Nephron (organoid): ENCODE measurements around the gene EFEMP1.

Experiments used
- H3K27ac Mint-ChIP-seq, 3 experiments: 2 replicates each; pipeline ENCODE4 v1.8.0; 2020; ENCODE audit warnings: mixed read lengths in 3 of 3, mild to moderate bottlenecking in 2 of 3, moderate library complexity in 1 of 3
- H3K27me3 Mint-ChIP-seq: 2 replicates; pipeline ENCODE4 v1.8.0; 2021; ENCODE audit warnings: low read depth, mild to moderate bottlenecking, moderate library complexity, mixed read lengths
- H3K36me3 Mint-ChIP-seq: 2 replicates; pipeline ENCODE4 v1.8.0; 2020; ENCODE audit warnings: low read depth, mixed read lengths
- H3K4me1 Mint-ChIP-seq: 2 replicates; pipeline ENCODE4 v1.8.0; 2020; ENCODE audit warnings: mixed read lengths
- H3K4me3 Mint-ChIP-seq, 3 experiments: 2 replicates each; pipeline ENCODE4 v1.8.0; 2020; ENCODE audit warnings: mild to moderate bottlenecking in 3 of 3, mixed read lengths in 3 of 3, moderate library complexity in 2 of 3
- H3K9me3 Mint-ChIP-seq: 2 replicates; pipeline ENCODE4 v1.8.0; 2020; ENCODE audit warnings: mixed read lengths
- TF ChIP-seq, protein P1 (sequence below), 3 experiments: fragments of 200-600 bp; sonication (generic); IDR thresholded peaks; one replicate each; pipeline ENCODE4 v1.5.0; 2021; ENCODE audit warnings: antibody characterized with exemption in 3 of 3; ENCODE audit not compliant: unreplicated experiment in 3 of 3

The EFEMP1 gene

DNA sequence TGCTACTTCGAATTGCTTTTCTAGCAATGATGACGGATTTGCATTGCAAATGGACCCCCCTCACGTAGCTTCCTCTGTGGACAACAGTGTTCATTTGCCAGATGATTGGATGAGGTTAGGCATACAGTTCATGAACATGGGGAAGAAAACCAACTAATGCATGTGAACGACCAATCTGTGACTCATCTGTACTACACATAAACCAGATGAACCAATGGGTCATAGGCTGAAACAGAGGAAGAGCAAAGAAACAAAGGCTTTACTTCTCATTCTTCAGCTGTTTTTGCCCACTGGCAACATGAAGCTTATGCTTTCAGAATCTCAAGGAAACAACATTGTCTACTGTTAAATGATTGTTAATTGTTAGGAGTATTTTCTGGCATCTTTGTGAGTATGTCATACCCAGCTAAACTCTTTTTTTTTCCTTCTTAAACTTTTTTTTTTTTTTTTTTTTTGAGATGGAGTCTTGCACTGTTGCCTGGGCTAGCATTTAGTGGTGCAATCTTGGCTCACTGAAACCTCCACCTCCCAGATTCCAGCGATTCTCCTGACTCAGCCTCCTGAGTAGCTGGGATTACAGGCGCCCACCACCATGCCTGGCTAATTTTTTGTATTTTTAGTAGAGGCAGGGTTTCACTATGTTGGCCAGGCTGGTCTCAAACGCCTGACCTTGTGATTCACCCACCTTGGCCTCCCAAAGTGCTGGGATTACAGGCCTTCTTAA, 35.5 kb downstream of the EFEMP1 start:
- Mint-ChIP-seq H3K4me1 (peaks cover 35% of the 10 kb centered on the region), H3K27me3 (no peaks in the 10 kb centered on the region), H3K27ac (peak overlapping the region in 1 of 3 experiments; percentile 68), H3K36me3 (peaks cover 4% of the 10 kb centered on the region), H3K9me3 (no peaks in the 10 kb centered on the region), H3K4me3 (no peak overlapping the region)
- TF ChIP-seq, protein P1, sequence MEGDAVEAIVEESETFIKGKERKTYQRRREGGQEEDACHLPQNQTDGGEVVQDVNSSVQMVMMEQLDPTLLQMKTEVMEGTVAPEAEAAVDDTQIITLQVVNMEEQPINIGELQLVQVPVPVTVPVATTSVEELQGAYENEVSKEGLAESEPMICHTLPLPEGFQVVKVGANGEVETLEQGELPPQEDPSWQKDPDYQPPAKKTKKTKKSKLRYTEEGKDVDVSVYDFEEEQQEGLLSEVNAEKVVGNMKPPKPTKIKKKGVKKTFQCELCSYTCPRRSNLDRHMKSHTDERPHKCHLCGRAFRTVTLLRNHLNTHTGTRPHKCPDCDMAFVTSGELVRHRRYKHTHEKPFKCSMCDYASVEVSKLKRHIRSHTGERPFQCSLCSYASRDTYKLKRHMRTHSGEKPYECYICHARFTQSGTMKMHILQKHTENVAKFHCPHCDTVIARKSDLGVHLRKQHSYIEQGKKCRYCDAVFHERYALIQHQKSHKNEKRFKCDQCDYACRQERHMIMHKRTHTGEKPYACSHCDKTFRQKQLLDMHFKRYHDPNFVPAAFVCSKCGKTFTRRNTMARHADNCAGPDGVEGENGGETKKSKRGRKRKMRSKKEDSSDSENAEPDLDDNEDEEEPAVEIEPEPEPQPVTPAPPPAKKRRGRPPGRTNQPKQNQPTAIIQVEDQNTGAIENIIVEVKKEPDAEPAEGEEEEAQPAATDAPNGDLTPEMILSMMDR (IDR thresholded peaks at IDR 0.05; ENCODE audit: unreplicated experiment in 3 of 3) = no peak

DNA sequence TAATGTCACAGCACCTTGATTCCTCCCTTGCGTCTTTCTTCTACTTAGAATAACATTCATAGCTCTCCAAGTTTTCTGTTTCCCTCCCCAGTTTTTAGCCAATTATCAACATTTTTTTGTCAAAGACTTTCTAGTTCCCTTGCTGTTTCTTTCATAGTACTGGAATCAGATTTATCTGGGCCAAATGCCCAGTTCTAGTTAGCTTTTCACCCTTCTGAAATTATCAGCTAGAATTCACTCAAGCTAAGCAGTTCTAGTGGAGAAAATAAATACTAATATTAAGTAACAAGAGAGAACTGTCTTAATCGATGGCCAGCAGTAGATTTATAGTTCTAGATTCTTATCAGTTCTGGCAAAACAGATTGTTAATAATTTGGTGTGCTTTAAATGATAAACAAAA, 36.2 kb downstream of the EFEMP1 start:
- Mint-ChIP-seq H3K27me3 (no peaks in the 10 kb centered on the region), H3K4me3 (peak overlapping the region in 1 of 3 experiments; percentile 11), H3K36me3 (peaks cover 4% of the 10 kb centered on the region), H3K4me1 (peaks cover 33% of the 10 kb centered on the region), H3K27ac (peak overlapping the region; percentile 29 to 82 (median 68)), H3K9me3 (no peaks in the 10 kb centered on the region)
- TF ChIP-seq, protein P1 (IDR thresholded peaks at IDR 0.05; ENCODE audit: unreplicated experiment in 3 of 3) = no peak

DNA sequence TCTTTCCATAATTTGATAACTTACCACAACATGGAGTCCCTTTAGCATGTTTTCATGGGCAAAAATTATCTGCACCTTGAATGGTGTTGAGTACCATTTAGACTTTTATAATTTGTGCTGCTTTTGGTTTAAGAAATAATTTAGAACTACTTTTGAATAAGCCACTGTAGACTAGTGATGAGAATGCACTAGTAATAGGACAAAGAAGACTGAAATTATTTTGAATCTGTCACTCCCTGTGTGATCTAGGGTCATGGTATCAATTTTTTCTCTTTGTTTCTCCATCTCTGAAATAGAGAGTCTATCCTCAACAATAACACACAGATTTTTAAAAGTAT, 37.7 kb downstream of the EFEMP1 start:
- H3K27ac Mint-ChIP-seq = peak overlapping the region; percentile 45 to 69 (median 58)
- no peaks in the 10 kb centered on the region for H3K27me3 Mint-ChIP-seq
- H3K4me1 Mint-ChIP-seq = peaks cover 23% of the 10 kb centered on the region
- TF ChIP-seq, protein P1 (IDR thresholded peaks at IDR 0.05; ENCODE audit: unreplicated experiment in 3 of 3) = no peak
- H3K9me3 Mint-ChIP-seq = no peaks in the 10 kb centered on the region
- H3K36me3 Mint-ChIP-seq = peaks cover 5% of the 10 kb centered on the region
- no peak overlapping the region for H3K4me3 Mint-ChIP-seq

DNA sequence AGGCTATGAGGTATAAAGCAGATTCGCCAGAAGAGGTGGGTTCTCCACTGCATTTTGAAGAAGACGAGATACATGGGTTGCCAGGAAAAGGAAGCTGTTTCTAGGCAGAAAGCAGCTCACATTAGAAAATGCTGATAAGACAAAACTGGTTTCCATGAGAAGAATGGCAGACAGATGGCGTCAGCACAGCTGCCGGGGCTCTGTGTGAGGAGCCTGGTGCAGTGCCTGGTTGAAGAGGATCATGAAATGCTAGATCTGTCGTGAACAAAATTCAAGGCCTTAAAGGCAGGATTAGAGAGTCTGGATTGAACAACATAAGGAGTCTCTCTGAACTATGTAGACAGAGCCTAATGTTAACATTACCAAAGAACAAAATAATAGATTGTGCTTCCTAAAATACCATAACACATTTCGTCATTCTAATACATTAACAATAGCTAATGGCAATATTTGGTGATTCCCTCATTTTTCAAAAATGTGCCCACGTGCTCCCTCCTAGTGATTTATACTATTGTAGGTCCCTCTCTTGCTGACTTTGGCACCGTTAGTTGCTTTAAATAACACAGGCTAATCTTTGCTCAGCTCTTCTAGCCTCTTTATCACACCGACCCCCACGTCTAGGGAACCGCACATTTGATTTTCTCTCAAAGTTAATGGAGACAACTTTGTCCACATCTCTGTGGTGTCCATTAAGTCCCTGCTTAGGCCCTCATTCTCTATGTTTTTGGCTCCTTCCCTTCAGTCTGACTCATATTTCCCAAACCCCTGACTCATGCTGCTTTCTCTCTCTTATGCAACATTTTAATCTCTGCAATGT, 38.2 kb downstream of the EFEMP1 start:
- TF ChIP-seq, protein P1 (IDR thresholded peaks at IDR 0.05; ENCODE audit: unreplicated experiment in 3 of 3) = no peak
- H3K9me3 Mint-ChIP-seq = no peaks in the 10 kb centered on the region
- H3K4me3 Mint-ChIP-seq = no peak overlapping the region
- peaks cover 8% of the 10 kb centered on the region for H3K36me3 Mint-ChIP-seq
- peaks cover 23% of the 10 kb centered on the region for H3K4me1 Mint-ChIP-seq
- H3K27ac Mint-ChIP-seq = peak overlapping the region; percentile 45 to 69 (median 58)
- no peaks in the 10 kb centered on the region for H3K27me3 Mint-ChIP-seq

DNA sequence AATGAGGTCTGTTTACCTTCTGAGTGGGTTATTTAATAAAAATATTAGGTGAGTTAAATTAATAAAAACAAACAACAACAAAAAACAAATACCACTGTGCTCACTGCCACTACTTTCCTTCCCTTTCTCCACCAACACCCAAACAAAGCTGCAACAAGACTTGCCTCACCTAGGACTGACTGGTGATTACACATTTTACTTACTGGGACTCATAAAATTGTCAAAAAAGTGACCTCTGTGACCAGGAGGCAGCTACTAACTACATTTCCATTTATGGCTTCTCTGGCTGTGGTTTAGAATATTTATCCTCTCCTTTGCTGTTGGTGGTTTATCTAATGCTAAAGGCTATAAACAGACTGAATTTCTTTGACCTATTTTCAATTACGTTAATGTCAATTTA, 39.8 kb downstream of the EFEMP1 start:
- TF ChIP-seq, protein P1 (IDR thresholded peaks at IDR 0.05; ENCODE audit: unreplicated experiment in 3 of 3) = no peak
- Mint-ChIP-seq H3K4me3 (no peak overlapping the region), H3K4me1 (peaks cover 23% of the 10 kb centered on the region), H3K27ac (peak overlapping the region in 2 of 3 experiments; percentile 21 to 27), H3K9me3 (no peaks in the 10 kb centered on the region), H3K36me3 (peaks cover 18% of the 10 kb centered on the region), H3K27me3 (no peaks in the 10 kb centered on the region)
